ENCODE results near the gene FAM241A.

FAM241A gene

DNA sequence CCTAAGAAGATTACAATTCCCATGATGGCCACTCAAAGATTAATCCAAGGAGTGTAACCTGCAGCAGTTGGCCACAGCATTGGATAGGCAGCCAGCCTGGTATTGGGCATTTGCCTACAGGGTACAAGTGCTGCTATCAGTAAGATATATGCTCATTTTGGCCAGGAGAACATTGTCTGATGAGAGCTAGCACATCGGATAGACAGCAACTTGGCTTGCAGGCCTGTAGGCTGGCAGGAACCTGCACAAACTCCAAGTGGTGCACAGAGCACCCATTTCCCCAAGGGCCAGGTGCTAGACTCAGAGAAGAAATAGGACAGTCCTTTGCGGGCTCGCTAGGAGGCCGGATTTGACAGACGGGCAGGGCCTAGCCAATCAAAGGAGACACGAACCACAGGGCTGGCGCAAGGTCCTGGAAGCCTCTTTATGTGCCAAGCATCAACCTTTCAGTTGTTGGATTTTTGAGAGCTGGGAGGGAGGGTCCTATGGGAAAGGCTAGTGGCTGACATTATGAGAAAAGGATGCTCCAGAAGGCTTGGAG lies 74.6 kb downstream of the FAM241A start:
- no peak for DNase-seq

DNA sequence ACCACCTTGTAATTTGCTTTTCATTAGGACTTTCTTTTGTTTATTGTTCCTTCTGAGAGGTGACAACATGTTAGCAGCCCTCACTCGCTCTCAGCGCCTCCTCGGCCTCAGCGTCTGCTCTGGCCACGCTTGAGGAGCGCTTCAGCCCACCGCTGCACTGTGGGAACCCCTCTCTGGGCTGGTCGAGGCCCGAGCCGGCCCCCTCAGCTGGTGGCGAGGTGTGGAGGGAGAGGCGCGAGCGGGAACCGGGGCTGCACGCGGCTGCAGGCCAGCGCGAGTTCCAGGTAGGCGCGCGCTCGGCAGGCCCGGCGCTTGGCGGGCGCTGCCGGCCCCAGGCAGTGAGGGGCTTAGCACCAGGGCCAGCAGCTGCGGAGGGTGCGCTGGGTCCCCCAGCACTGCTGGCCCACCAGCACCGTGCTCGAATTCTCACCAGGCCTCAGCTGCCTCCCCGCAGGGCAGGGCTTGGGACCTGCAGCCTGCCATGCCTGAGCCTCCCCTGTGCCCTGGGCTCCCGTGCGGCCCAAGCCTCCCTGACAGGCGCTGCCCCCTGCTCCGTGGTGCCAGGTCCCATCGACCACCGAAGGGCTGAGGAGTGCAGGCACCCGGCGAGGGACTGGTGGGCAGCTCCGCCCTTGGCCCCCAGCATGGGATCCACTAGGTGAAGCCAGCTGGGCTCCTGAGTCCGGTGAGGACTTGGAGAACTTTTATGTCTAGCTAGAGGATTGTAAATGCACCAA lies 77.1 kb downstream of the FAM241A start:
- no peak for DNase-seq

DNA sequence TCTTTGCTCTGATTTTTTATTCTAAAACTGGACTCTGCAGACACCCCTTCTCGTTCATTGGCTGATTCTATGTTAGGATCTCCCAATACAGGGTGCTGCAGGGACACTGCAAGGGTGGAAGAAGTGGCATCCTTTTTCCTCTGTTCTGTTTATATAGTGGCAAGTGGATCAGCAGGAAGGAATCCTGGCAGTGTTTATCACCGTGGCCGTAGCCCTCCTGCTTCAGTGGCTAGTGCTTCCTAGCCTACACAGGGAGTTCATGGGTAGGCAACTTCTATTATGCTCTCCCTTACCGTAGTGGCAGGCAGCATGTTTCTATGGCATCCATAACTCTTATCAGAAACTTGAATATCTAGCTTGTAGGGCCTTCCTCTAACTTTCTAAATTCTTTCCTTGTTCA lies 79.9 kb downstream of the FAM241A start:
- no peak for DNase-seq

DNA sequence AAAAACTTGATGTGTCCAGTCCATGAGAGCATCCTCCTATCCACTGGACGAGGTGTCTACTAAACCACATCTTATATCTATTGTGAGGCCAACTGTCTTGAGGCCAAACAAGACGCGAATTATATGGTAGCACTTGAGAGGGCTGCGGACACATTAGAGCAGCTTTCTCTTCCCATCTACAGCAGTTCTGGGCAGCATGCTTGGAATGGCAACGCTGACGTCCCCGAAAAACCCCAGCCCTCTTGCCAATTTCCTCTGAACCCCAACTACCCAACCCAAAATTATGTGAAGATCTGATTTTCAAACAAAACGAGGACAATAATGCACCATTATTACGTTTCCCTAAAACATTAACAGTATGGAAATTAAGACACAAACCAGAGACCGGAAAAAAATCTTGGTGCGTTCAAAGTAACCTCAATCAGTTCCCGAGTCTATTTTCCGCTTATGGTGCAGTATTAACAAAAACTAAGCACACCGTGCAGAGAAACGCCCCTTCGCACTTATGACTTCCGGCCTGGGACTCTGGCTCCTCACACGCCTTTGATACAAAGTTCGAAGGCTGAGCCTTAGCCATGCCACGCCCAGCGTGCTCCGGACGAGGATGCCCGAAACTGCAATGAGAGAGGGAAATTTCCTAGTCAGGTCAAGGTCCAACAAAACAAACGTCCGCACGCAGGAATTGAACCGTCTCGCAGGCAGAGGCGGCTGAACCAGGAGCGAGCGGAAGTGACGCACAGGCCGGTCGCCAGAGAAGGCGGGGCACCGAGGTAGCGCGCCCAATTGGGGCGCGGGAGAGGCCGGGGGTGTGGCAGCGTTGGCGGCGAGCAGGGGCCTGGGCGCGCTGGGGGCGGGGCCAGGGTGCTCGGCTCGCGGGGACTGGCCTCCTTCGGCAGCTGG lies 85.9 kb downstream of the FAM241A start:
- DNase-seq = peak; percentile 81 to 88

DNA sequence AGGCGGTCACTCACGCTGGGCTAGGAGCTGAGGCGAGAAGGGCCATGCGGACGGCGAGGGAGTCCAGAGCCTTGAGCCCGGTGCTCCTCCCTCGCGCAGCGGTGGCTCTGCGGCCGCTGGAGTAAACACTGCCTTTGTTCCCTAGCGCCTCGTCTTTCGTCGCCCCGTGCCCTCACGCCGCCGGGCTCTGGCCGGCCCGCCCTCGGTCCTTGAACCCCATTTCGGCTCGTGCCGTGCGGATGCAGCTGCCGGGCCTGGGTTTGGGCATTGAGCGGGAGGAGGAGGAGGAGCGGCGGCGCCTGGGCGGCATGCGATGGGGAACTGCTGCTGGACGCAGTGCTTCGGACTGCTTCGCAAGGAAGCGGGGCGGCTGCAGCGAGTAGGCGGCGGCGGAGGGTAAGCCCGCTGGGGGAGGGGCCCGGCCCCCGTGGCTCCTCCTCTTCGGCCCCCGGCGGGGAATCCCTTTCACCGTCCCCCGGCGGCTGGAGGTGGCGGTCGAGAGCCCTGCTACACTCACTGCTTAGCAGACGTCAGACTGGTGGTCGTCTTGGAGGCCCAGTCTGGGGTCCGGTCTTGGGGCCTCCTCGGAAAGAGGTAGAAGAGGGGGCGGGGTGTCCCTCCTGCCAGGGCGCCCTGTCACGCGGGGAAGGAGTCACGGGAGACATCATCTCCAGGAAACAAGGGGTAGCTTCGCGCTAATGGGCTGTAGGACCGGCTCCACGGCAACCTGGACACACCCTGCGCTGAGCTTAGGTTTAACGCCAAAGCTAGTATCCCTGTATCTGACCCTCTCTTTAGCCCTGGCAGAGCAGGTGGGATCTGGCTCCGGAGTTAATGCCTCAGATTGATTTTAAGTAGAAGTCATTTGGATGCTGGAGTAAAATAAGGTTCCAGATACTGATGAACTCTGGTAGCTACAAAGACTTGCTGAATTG lies 86.8 kb downstream of the FAM241A start, which contains the start of gene AP1AR:
AP1AR (plus strand) TSS at position 9 of the 935 bp plus-strand sequence; CDS start at position 314, 305 bp downstream.
- peak; percentile 47 to 75 for DNase-seq

DNA sequence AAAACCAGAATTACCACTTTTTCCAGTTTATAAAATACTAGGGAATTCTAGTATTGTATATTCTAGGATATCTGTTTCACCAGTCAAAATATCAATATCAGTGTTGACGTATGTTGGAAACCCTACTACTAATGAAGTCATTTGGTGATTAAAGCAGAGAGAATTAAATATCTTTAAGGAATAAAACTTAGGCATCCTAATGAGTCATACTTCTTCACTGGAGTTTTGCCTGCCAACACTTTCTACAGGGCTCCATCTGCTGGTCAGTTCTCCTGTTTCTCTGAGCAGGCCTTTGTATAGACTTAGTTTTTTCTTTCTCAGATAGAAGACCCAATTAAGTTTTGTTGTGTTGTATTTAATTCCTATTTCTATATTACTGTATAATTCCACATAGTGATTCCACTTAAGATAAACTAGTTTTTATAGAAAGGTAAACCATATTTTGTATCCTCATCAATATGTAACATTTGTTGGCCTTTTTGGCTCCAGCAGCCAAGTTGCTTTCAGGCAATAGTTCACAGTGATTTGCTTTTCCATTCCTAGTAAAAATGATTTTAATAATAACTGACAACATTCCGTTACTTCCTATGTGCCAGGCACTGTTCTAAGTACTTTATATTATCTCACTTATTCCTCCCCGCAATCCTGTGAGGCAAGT lies 89.8 kb downstream of the FAM241A start:
- DNase-seq = peak in 1 of 2 experiments; percentile 41

DNA sequence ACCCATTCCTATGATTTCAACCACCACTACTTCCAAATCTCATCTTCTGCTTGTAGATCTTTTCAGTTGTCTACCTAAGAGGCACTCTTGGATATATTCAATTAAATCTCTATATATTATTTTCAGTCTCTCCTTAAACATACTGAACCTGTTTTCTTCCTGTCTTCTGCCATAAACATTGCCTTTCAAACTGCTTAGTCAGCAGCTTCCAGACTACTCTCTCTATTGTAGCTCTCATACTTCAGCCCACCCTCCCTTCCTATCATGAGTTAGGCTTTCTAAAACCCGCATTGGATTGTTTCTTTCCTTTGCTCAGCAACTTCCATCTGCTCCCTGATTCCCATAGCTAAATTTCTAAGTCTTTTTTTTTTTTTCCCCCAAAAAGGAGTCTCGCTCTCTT lies 90.8 kb downstream of the FAM241A start:
- no peak for DNase-seq

DNA sequence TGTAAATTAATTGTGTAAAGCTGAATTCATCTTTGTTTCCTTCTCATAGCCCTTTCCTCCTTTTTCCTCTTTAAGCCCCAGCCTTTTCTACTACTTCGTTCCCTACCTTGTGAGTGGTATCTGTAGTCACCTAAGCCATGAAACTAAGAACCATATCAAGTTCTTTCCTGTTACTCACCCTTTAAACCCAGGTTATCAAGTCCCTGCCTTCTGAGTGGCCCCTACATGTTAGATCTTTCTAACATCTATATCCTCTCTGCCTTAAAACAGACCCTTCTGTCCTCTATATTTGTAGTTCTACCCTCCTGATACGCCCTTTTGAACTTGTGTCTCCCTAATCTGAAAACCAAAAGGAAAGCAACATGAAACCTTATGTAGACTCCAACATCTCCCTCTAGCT lies 93.6 kb downstream of the FAM241A start:
- no peak for DNase-seq

Data from NCI-H524 (cell line).